Measurements from ENCODE around the gene WDR7.

Gene WDR7

DNA sequence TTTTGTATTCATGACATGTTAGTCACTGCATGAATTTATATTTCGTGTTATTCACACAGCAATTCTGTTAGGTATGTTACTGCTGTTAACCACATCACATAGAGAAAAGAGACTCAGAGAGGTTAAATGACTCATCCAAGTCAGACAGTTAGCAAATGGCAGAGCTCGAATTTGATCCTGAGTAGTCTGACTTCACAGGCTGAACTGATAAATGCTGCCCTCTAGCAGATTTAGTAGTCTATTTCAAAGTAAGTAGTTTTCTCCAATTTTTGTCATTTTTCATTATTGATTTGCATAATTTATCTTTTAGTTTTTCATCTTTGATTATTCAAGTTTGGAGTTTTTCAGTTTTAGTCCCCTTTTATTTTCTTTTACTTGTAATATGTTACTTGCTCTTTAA lies 58.3 kb downstream of the WDR7 start:
- no peak overlapping the region for H3K27ac ChIP-seq

DNA sequence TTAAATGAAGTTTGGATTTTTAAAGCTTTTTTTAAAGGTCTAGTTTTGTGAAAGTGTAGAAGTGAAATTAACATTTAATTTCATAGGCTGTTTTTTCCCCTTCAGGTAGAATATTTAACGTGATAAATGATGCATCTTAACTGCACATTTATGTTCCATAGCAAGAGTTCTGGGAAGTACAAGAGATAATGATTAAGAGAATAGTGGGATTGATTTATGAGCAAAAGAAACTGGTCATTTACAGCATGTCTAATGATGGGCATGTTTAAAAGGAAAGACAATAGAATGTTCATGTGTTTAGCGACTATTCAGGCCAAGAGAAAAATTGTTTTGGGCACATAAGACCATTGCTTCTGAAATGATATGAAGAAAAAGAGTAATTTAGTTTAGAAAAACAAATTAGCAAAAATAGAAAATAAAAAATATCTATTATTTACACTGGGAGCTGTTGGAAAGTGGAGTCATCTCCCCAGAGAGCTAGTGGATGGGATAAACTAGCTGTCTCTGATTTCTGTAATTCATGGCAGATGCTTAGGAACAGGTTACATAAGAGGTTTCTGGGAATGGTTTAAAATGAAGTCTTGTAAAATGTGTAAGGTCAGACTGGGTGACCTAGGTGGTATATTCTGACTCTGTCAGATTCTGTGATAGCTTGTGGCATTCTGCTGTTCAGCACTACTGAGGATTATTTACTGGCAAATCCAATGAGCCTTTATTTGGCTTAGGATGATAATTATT lies 60.7 kb downstream of the WDR7 start:
- no peak overlapping the region for H3K27ac ChIP-seq
- TF ChIP-seq, protein P1, sequence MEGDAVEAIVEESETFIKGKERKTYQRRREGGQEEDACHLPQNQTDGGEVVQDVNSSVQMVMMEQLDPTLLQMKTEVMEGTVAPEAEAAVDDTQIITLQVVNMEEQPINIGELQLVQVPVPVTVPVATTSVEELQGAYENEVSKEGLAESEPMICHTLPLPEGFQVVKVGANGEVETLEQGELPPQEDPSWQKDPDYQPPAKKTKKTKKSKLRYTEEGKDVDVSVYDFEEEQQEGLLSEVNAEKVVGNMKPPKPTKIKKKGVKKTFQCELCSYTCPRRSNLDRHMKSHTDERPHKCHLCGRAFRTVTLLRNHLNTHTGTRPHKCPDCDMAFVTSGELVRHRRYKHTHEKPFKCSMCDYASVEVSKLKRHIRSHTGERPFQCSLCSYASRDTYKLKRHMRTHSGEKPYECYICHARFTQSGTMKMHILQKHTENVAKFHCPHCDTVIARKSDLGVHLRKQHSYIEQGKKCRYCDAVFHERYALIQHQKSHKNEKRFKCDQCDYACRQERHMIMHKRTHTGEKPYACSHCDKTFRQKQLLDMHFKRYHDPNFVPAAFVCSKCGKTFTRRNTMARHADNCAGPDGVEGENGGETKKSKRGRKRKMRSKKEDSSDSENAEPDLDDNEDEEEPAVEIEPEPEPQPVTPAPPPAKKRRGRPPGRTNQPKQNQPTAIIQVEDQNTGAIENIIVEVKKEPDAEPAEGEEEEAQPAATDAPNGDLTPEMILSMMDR (IDR thresholded peaks at IDR 0.05), result no peak
- TF ChIP-seq ZFX (IDR thresholded peaks at IDR 0.05; ENCODE audit: borderline replicate concordance), result no peak

More for the DNA sequence above, 58.3 kb downstream of the WDR7 start:
- TF ChIP-seq ZFX (IDR thresholded peaks at IDR 0.05; ENCODE audit: borderline replicate concordance), result no peak
- TF ChIP-seq, protein P1 (IDR thresholded peaks at IDR 0.05), result peak; percentile 35

DNA sequence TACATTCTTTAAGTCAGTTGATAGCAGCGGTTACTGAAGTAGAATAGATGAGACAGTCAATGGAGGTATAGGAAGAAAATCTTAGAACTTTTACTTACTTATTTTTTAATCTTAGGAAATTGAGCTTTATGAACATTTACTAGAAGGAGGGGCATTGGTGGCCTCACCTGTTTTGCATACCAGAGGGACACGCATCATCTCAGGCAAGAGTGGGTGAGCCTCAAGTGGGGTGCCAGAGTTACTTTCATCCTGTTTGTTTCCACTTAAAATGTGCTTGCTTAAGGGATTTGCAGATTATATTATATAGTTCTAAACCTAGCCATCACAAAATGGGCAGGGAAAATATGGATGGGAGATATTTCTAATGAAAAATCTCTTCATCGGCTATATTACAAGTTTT lies 61.6 kb downstream of the WDR7 start:
- no peak overlapping the region for H3K27ac ChIP-seq
- TF ChIP-seq, protein P1 (IDR thresholded peaks at IDR 0.05), result no peak
- no peak for TF ChIP-seq ZFX (IDR thresholded peaks at IDR 0.05; ENCODE audit: borderline replicate concordance)

DNA sequence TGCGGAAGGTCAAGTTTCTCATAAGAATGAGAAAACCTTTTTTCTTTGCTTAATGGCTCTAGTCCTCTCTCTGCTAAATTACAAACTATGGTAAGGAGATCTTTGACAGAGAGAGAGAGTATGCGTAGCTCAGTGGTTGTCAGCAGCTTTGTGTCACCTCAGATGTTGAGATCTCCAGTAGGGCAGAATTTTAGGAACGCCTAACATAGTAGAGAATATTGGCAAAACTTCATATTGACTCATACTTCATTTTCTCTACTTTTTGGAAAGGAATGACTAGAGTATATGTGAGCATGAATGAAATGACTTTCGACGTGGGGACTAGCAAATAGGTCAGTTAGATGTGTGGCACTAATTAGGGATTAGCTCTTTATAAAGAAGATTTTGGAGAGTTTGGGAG lies 64.0 kb downstream of the WDR7 start:
- no peak for TF ChIP-seq ZFX (IDR thresholded peaks at IDR 0.05; ENCODE audit: borderline replicate concordance)
- TF ChIP-seq, protein P1 (IDR thresholded peaks at IDR 0.05), result no peak
- H3K27ac ChIP-seq, result no peak overlapping the region

DNA sequence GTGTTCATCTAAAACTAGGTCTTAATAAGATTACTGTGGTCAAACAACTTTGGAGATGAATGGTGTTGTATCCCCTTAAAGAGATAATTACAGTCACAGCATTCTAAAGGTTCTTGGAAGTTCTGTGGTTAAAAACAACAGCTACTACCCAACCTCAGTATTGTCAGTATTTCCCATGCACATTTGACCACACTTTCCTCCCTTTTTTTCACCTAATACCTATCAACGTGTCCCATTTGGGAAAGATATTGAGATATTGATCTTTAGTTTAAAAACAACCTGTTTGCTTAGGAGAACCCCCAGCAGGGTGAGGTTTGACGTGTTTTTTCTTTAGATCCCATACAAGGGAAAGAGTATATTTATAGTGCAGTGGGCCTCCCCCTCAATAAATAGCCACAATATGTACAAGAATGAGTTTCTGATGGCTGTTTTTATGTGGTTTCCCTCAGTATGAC lies 65.6 kb downstream of the WDR7 start:
- H3K27ac ChIP-seq, result no peak overlapping the region
- TF ChIP-seq, protein P1 (IDR thresholded peaks at IDR 0.05), result no peak
- TF ChIP-seq ZFX (IDR thresholded peaks at IDR 0.05; ENCODE audit: borderline replicate concordance), result no peak

DNA sequence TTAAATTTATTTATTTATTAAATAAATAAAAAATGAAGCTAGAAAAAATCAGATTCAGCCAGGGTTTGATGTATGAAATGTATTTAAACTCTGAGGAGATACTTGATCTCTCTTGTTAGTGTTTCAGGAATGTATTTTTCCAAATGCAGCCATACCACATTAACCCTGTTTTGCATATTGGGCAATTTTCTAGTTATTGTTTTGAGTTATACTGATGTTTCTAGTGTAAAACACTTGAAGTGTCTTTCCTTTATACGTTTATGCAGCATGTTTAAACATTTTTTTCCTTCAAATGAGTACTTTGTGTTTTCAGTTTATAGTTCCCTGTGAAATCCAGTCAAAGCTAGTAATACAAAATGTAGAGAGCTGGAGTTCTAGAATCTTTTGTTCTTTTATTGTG lies 69.9 kb downstream of the WDR7 start:
- TF ChIP-seq ZFX (IDR thresholded peaks at IDR 0.05; ENCODE audit: borderline replicate concordance), result no peak
- TF ChIP-seq, protein P1 (IDR thresholded peaks at IDR 0.05), result no peak
- H3K27ac ChIP-seq, result no peak overlapping the region

DNA sequence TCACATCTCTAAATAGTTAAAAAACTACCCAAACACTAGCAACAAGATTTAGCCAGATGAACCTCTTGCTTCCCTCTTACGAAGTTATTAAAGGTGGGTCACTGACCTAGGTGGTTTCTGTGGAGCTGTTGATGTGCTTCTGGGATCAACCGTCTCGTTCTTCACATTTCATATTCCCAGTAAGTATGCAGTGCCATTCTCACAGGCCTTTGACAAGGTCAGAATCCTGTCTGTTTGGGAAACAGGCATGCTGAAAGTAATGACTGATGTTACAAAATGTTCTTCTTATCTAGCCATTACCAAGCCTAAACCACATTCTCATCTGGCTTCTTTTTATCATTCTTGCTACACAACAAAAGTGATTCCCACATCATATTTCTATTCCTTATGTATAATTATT lies 70.3 kb downstream of the WDR7 start:
- no peak for TF ChIP-seq ZFX (IDR thresholded peaks at IDR 0.05; ENCODE audit: borderline replicate concordance)
- TF ChIP-seq, protein P1 (IDR thresholded peaks at IDR 0.05), result no peak
- no peak overlapping the region for H3K27ac ChIP-seq
